ENCODE measurements around the gene DNAJC25.
"Not testable (repeated sequence)": the region's sequence is repeated elsewhere in the genome, so short reads cannot be mapped to it uniquely, and the experiment has no call there.

The DNAJC25 gene

GRCh38 chr9:111662576-111663300, 31.6 kb downstream of the DNAJC25 start:
- H3K27me3 ChIP-seq (ENCODE audit: control insufficient read depth in 1 of 2, insufficient read depth in 2 of 2, low read length in 2 of 2): no peaks in the 10 kb centered on the region
- peak overlapping the region; percentile 52 to 71 for H3K9ac ChIP-seq (ENCODE audit: low read depth in 1 of 2, low read length in 2 of 2)
- H3K9me3 ChIP-seq (ENCODE audit: control insufficient read depth in 1 of 2, low read length in 2 of 2): no peaks in the 10 kb centered on the region
- no peak overlapping the region for H3K27ac ChIP-seq (ENCODE audit: low read depth, low read length)
- H3K4me1 ChIP-seq (ENCODE audit: control insufficient read depth in 1 of 2, insufficient read depth in 2 of 2, low read length in 2 of 2): peaks cover 10 to 14% of the 10 kb centered on the region in 2 donors
- H3K4me3 ChIP-seq (ENCODE audit: low read depth in 1 of 2, low read length in 2 of 2): peak overlapping the region; percentile 78 to 85
- peaks cover 0 to 5% of the 10 kb centered on the region in 2 donors for H3K36me3 ChIP-seq (ENCODE audit: control insufficient read depth in 1 of 2, insufficient read depth in 2 of 2, low read length in 2 of 2)

- peak overlapping the region in 1 of 2 donors; percentile 4 for H3K4me3 ChIP-seq (ENCODE audit: low read depth in 1 of 2, low read length in 2 of 2)
- H3K9ac ChIP-seq (ENCODE audit: low read depth in 1 of 2, low read length in 2 of 2): peak overlapping the region in 1 of 2 donors; percentile 52
- H3K4me1 ChIP-seq (ENCODE audit: control insufficient read depth in 1 of 2, insufficient read depth in 2 of 2, low read length in 2 of 2): peaks cover 10 to 14% of the 10 kb centered on the region in 2 donors
- no peaks in the 10 kb centered on the region for H3K9me3 ChIP-seq (ENCODE audit: control insufficient read depth in 1 of 2, low read length in 2 of 2)
- H3K27ac ChIP-seq (ENCODE audit: low read depth, low read length): no peak overlapping the region
- no peaks in the 10 kb centered on the region for H3K27me3 ChIP-seq (ENCODE audit: control insufficient read depth in 1 of 2, insufficient read depth in 2 of 2, low read length in 2 of 2)
- H3K36me3 ChIP-seq (ENCODE audit: control insufficient read depth in 1 of 2, insufficient read depth in 2 of 2, low read length in 2 of 2): peaks cover 0 to 7% of the 10 kb centered on the region in 2 donors
Observed at GRCh38 chr9:111663301-111663823, 32.2 kb downstream of the DNAJC25 start.

DNA sequence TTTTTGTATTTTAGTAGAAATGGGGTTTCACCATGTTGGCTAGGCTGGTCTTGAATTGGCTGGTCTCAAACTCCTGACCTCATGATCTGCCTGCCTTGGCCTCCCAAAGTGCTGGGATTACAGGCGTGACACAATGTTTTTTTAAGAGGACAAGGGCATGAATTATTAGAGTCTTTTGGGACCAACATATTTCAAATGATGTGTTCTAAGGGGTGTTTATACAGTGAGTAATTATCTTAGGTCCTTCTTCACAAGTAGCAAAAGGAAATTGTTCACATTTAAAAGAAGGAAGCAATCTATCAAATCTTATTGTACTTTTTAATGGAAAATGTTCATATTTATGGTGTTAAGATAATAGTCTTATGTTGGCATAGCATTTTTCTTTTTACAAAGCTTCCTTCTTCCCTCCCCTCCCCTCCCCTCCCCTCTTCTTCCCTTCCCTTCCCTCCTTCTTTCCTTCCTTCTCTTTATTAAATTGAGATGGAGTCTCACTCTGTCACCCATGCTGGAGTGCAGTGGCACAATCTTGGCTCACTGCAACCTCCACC, 37.0 kb downstream of the DNAJC25 start:
- Histone ChIP-seq H3K9ac (ENCODE audit: low read depth in 1 of 2, low read length in 2 of 2) (no peak overlapping the region), H3K4me3 (ENCODE audit: low read depth in 1 of 2, low read length in 2 of 2) (no peak overlapping the region), H3K4me1 (ENCODE audit: control insufficient read depth in 1 of 2, insufficient read depth in 2 of 2, low read length in 2 of 2) (peaks cover 0 to 3% of the 10 kb centered on the region in 2 donors), H3K27me3 (ENCODE audit: control insufficient read depth in 1 of 2, insufficient read depth in 2 of 2, low read length in 2 of 2) (no peaks in the 10 kb centered on the region), H3K27ac (ENCODE audit: low read depth, low read length) (no peak overlapping the region), H3K9me3 (ENCODE audit: control insufficient read depth in 1 of 2, low read length in 2 of 2) (no peaks in the 10 kb centered on the region), H3K36me3 (ENCODE audit: control insufficient read depth in 1 of 2, insufficient read depth in 2 of 2, low read length in 2 of 2) (peaks cover 0 to 7% of the 10 kb centered on the region in 2 donors)

GRCh38 chr9:111668601-111669000, 37.5 kb downstream of the DNAJC25 start:
- not testable (repeated sequence) for H3K36me3 ChIP-seq (ENCODE audit: control insufficient read depth in 1 of 2, insufficient read depth in 2 of 2, low read length in 2 of 2); H3K27ac ChIP-seq (ENCODE audit: low read depth, low read length); H3K4me3 ChIP-seq (ENCODE audit: low read depth in 1 of 2, low read length in 2 of 2)

DNA sequence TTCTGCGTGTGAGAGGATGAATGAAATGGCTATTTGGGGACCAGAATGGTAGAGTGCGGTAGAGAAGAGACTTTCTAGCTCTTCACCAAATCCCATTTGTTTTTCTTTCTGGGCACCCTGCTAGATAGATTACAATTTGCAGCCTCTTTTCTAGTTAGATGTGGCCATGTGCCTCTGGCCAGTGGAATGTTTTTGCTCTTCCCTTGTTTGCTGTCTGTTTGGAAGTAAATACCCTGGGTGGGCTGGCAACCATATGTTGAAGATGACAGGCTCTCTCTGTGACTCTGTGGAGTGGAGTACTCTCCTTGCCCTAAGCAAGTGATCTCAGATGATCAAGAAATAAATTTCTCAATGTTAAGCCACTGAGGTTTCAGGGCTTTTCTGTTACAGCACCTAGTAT, 43.2 kb downstream of the DNAJC25 start:
- Histone ChIP-seq H3K9ac (ENCODE audit: low read depth in 1 of 2, low read length in 2 of 2) (no peak overlapping the region), H3K4me3 (ENCODE audit: low read depth in 1 of 2, low read length in 2 of 2) (no peak overlapping the region), H3K4me1 (ENCODE audit: control insufficient read depth in 1 of 2, insufficient read depth in 2 of 2, low read length in 2 of 2) (no peaks in the 10 kb centered on the region), H3K27me3 (ENCODE audit: control insufficient read depth in 1 of 2, insufficient read depth in 2 of 2, low read length in 2 of 2) (no peaks in the 10 kb centered on the region), H3K27ac (ENCODE audit: low read depth, low read length) (no peak overlapping the region), H3K9me3 (ENCODE audit: control insufficient read depth in 1 of 2, low read length in 2 of 2) (no peaks in the 10 kb centered on the region), H3K36me3 (ENCODE audit: control insufficient read depth in 1 of 2, insufficient read depth in 2 of 2, low read length in 2 of 2) (no peaks in the 10 kb centered on the region)

More at GRCh38 chr9:111668601-111669000, 37.5 kb downstream of the DNAJC25 start:
- not testable (repeated sequence) for H3K4me1 ChIP-seq (ENCODE audit: control insufficient read depth in 1 of 2, insufficient read depth in 2 of 2, low read length in 2 of 2); H3K9ac ChIP-seq (ENCODE audit: low read depth in 1 of 2, low read length in 2 of 2); H3K27me3 ChIP-seq (ENCODE audit: control insufficient read depth in 1 of 2, insufficient read depth in 2 of 2, low read length in 2 of 2); H3K9me3 ChIP-seq (ENCODE audit: control insufficient read depth in 1 of 2, low read length in 2 of 2)

DNA sequence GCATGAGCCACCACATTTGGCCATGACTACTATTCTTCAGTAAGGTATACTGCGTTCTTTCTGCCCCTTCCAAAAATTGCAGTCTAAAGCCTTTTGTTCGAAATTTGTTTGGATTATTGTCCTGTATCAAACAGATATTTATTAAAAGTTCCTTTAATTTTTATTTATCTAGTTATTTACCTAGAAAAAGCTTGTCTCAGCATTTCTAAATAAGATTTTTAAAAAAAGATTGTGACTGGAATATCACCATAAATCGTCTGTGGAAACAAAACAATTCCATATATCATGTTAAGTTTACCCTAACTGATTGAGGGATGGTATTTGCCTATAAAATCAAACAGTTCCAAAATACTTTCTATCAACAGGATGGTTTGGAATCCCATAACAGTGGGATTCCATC, 45.0 kb downstream of the DNAJC25 start:
- no peaks in the 10 kb centered on the region for H3K4me1 ChIP-seq (ENCODE audit: control insufficient read depth in 1 of 2, insufficient read depth in 2 of 2, low read length in 2 of 2)
- no peak overlapping the region for H3K4me3 ChIP-seq (ENCODE audit: low read depth in 1 of 2, low read length in 2 of 2)
- H3K9me3 ChIP-seq (ENCODE audit: control insufficient read depth in 1 of 2, low read length in 2 of 2): no peaks in the 10 kb centered on the region
- H3K36me3 ChIP-seq (ENCODE audit: control insufficient read depth in 1 of 2, insufficient read depth in 2 of 2, low read length in 2 of 2): peaks cover 0 to 4% of the 10 kb centered on the region in 2 donors
- H3K9ac ChIP-seq (ENCODE audit: low read depth in 1 of 2, low read length in 2 of 2): no peak overlapping the region
- H3K27ac ChIP-seq (ENCODE audit: low read depth, low read length): no peak overlapping the region
- no peaks in the 10 kb centered on the region for H3K27me3 ChIP-seq (ENCODE audit: control insufficient read depth in 1 of 2, insufficient read depth in 2 of 2, low read length in 2 of 2)

DNA sequence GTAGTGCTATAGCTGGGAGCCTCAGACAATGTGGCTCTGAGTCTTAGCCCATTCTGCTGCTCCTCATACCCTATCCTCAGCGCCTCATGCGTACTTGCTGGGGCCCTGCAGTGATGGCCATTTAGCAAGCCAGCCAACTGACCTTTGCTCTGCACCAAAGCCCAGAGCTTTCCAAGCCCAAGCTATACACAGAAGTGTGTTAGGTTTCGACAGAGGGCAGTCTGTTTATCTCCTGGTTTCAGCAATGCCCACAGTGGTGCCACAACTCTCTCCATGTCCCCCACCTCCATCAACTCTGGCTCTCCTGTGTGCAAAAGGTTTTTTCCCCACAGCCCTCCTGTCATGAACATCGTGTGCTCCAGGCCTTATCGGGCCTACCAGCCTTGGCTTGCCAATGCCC, 47.2 kb downstream of the DNAJC25 start:
- peaks cover 0 to 4% of the 10 kb centered on the region in 2 donors for H3K36me3 ChIP-seq (ENCODE audit: control insufficient read depth in 1 of 2, insufficient read depth in 2 of 2, low read length in 2 of 2)
- no peaks in the 10 kb centered on the region for H3K9me3 ChIP-seq (ENCODE audit: control insufficient read depth in 1 of 2, low read length in 2 of 2)
- no peak overlapping the region for H3K27ac ChIP-seq (ENCODE audit: low read depth, low read length)
- no peak overlapping the region for H3K4me3 ChIP-seq (ENCODE audit: low read depth in 1 of 2, low read length in 2 of 2)
- H3K4me1 ChIP-seq (ENCODE audit: control insufficient read depth in 1 of 2, insufficient read depth in 2 of 2, low read length in 2 of 2): no peaks in the 10 kb centered on the region
- H3K9ac ChIP-seq (ENCODE audit: low read depth in 1 of 2, low read length in 2 of 2): no peak overlapping the region
- no peaks in the 10 kb centered on the region for H3K27me3 ChIP-seq (ENCODE audit: control insufficient read depth in 1 of 2, insufficient read depth in 2 of 2, low read length in 2 of 2)

GRCh38 chr9:111679199-111679598, 48.1 kb downstream of the DNAJC25 start:
- H3K4me1 ChIP-seq (ENCODE audit: control insufficient read depth in 1 of 2, insufficient read depth in 2 of 2, low read length in 2 of 2): no peaks in the 10 kb centered on the region
- no peak overlapping the region for H3K27ac ChIP-seq (ENCODE audit: low read depth, low read length)
- no peak overlapping the region for H3K9ac ChIP-seq (ENCODE audit: low read depth in 1 of 2, low read length in 2 of 2)
- H3K4me3 ChIP-seq (ENCODE audit: low read depth in 1 of 2, low read length in 2 of 2): no peak overlapping the region
- no peaks in the 10 kb centered on the region for H3K9me3 ChIP-seq (ENCODE audit: control insufficient read depth in 1 of 2, low read length in 2 of 2)
- peaks cover 0 to 4% of the 10 kb centered on the region in 2 donors for H3K36me3 ChIP-seq (ENCODE audit: control insufficient read depth in 1 of 2, insufficient read depth in 2 of 2, low read length in 2 of 2)
- no peaks in the 10 kb centered on the region for H3K27me3 ChIP-seq (ENCODE audit: control insufficient read depth in 1 of 2, insufficient read depth in 2 of 2, low read length in 2 of 2)

DNA sequence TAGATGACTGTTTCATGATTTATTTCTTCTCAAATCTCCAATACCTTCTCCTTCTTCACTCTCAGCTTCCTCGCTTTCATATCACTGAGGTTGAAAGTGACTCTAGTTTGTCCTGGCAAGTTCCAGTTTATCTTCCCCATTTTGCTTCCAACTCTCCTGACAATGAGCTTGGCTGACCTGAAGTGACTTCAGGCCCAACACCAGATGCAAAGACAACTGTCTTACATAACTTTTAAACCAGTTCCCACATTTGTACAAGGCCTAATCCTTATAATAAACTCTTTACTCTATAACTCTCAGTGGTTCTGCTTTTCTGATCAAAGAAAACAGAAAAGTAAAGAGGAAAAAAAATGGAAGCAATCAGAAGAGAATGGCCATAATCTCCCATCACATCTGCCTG, 52.3 kb downstream of the DNAJC25 start:
- Histone ChIP-seq H3K4me1 (ENCODE audit: control insufficient read depth in 1 of 2, insufficient read depth in 2 of 2, low read length in 2 of 2) (peaks cover 0 to 8% of the 10 kb centered on the region in 2 donors), H3K27me3 (ENCODE audit: control insufficient read depth in 1 of 2, insufficient read depth in 2 of 2, low read length in 2 of 2) (no peaks in the 10 kb centered on the region), H3K27ac (ENCODE audit: low read depth, low read length) (no peak overlapping the region), H3K36me3 (ENCODE audit: control insufficient read depth in 1 of 2, insufficient read depth in 2 of 2, low read length in 2 of 2) (peaks cover 0 to 4% of the 10 kb centered on the region in 2 donors), H3K4me3 (ENCODE audit: low read depth in 1 of 2, low read length in 2 of 2) (no peak overlapping the region), H3K9ac (ENCODE audit: low read depth in 1 of 2, low read length in 2 of 2) (no peak overlapping the region), H3K9me3 (ENCODE audit: control insufficient read depth in 1 of 2, low read length in 2 of 2) (no peaks in the 10 kb centered on the region)

DNA sequence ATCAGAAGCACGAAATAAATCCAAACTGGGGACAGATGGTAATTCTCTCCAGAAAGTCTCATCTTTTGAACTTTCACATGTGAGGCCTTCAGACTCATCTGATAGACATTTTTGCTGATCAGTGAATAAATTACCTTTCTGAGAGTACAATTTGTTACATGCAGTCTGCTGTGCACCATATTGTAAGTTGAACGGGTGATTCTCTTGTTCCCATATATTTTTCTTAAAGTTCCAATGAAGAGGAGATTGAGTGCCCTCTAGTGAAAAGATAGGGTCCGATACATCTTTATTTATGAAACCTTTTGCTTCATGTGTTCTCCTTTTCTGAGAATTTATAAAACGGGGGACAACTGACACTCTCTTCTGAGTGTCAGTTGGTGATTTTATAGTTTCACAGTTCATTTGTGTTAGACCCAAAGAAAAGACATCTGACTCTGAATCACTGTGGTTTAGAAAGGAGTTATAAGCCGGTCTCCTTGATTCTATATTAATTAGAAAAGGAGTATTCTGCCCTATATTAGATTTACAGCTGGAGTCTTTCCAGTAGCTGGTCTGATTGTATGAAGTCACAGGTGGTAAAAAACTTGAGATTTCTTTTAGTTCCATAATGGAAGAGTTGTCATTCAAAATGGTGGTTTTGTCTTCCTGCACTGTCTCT, 60.7 kb downstream of the DNAJC25 start:
- Histone ChIP-seq H3K4me1 (ENCODE audit: control insufficient read depth in 1 of 2, insufficient read depth in 2 of 2, low read length in 2 of 2) (peaks cover 0 to 8% of the 10 kb centered on the region in 2 donors), H3K27me3 (ENCODE audit: control insufficient read depth in 1 of 2, insufficient read depth in 2 of 2, low read length in 2 of 2) (no peaks in the 10 kb centered on the region), H3K9me3 (ENCODE audit: control insufficient read depth in 1 of 2, low read length in 2 of 2) (no peaks in the 10 kb centered on the region), H3K4me3 (ENCODE audit: low read depth in 1 of 2, low read length in 2 of 2) (no peak overlapping the region), H3K27ac (ENCODE audit: low read depth, low read length) (no peak overlapping the region), H3K36me3 (ENCODE audit: control insufficient read depth in 1 of 2, insufficient read depth in 2 of 2, low read length in 2 of 2) (no peaks in the 10 kb centered on the region), H3K9ac (ENCODE audit: low read depth in 1 of 2, low read length in 2 of 2) (no peak overlapping the region)
